H1 (cell line): ENCODE data around the gene OGFOD3. TPM values are rescaled to one million over a fixed set of nuclear protein-coding genes. Genes with fewer than 3 reads are reported as not detected.

Source experiments
- CTCF ChIA-PET: fragments of 300-600 bp; sonication (Branson Sonifier 250); formaldehyde crosslinking; loops from one replicate; lab custom pipeline; 2021; ENCODE audit not compliant: partially characterized antibody; lab: Charles Lee
- POLR2A ChIA-PET: fragments of 300-600 bp; sonication (Branson Sonifier 250); formaldehyde crosslinking; loops from one replicate; lab custom pipeline; 2021; ENCODE audit warnings: inconsistent platforms; ENCODE audit not compliant: partially characterized antibody; lab: Charles Lee
- DNase-seq, 2 experiments: peaks; one replicate each; pipeline versions ENCODE4 v3.0.0 to v3.0.0-alpha.2; 2010 to 2022; ENCODE audit warnings: low spot score in 2 of 2, low read depth in 1 of 2, mixed read lengths in 1 of 2
- FAIRE-seq: peaks from 2 replicates; lab custom pipeline; 2011; peaks lifted over from hg19 to GRCh38; lab: Jason Lieb, UNC
- H2AFZ ChIP-seq: 2 replicates; pipeline ENCODE4 v1.8.1; 2012; ENCODE audit warnings: low read length, inconsistent platforms
- H2AK5ac ChIP-seq: 2 replicates; pipeline ENCODE4 v1.6.1; 2013; ENCODE audit warnings: low read depth, low read length
- H2BK120ac ChIP-seq: replicated peaks from 2 replicates; pipeline ENCODE3; 2013; ENCODE audit warnings: low read depth, low read length, inconsistent platforms
- H2BK12ac ChIP-seq: 2 replicates; pipeline ENCODE4 v1.6.1; 2013; ENCODE audit warnings: low read depth, low read length
- H2BK15ac ChIP-seq: 2 replicates; pipeline ENCODE4 v1.6.1; 2013; ENCODE audit warnings: low read length
- H2BK20ac ChIP-seq: 2 replicates; pipeline ENCODE4 v1.6.1; 2013; ENCODE audit warnings: low read length
- H2BK5ac ChIP-seq: 2 replicates; pipeline ENCODE4 v1.6.1; 2013; ENCODE audit warnings: low read depth, low read length
- H3K14ac ChIP-seq: 2 replicates; pipeline ENCODE4 v1.6.1; 2013; ENCODE audit warnings: inconsistent platforms; ENCODE audit not compliant: insufficient read length
- H3K18ac ChIP-seq: 2 replicates; pipeline ENCODE4 v1.6.1; 2013; ENCODE audit warnings: low read length; ENCODE audit errors: extremely low read depth
- H3K23ac ChIP-seq: 2 replicates; pipeline ENCODE4 v1.6.1; 2013; ENCODE audit warnings: inconsistent platforms; ENCODE audit not compliant: insufficient read length
- H3K23me2 ChIP-seq: 2 replicates; pipeline ENCODE4 v1.6.1; 2013; ENCODE audit warnings: low read depth, low read length
- H3K27ac ChIP-seq: 2 replicates; pipeline ENCODE4 v1.6.1; 2011; ENCODE audit warnings: low read depth, low read length, inconsistent platforms
- H3K27me3 ChIP-seq, 4 experiments: replicated peaks in 1 of 4; 1 replicate in 1 of 4; 2 replicates in 3 of 4; pipeline versions ENCODE4 v1.6.1 to v1.8.1; 2011 to 2013; ENCODE audit warnings: low read length in 3 of 4, mild to moderate bottlenecking in 3 of 4, inconsistent platforms in 2 of 4, mixed read lengths in 2 of 4, moderate library complexity in 1 of 4; ENCODE audit not compliant: control insufficient read depth in 3 of 4, insufficient read depth in 3 of 4; ENCODE audit errors: extremely low read depth in 1 of 4
- H3K36me3 ChIP-seq, 4 experiments: 2 replicates each; pipeline versions ENCODE4 v1.6.1 to v1.8.1; 2011 to 2013; ENCODE audit warnings: mild to moderate bottlenecking in 4 of 4, low read length in 3 of 4, moderate library complexity in 2 of 4, control low read depth in 1 of 4, inconsistent platforms in 1 of 4; ENCODE audit not compliant: insufficient read depth in 4 of 4, control insufficient read depth in 2 of 4
- H3K4ac ChIP-seq: replicated peaks from 2 replicates; pipeline ENCODE3; 2013; ENCODE audit warnings: low read length, low read depth, mixed read lengths, inconsistent platforms; ENCODE audit not compliant: insufficient read length
- H3K4me1 ChIP-seq, 4 experiments: replicated peaks in 1 of 4; 1 replicate in 1 of 4; 2 replicates in 3 of 4; pipeline versions ENCODE4 v1.6.1 to v1.8.1; 2011 to 2013; ENCODE audit warnings: low read length in 3 of 4, inconsistent platforms in 2 of 4, mixed read lengths in 1 of 4; ENCODE audit not compliant: insufficient read depth in 4 of 4, control insufficient read depth in 3 of 4
- H3K4me2 ChIP-seq, 2 experiments: 2 replicates each; pipeline versions ENCODE4 v1.6.1 to v1.8.1; 2011 to 2013; ENCODE audit warnings: low read depth in 2 of 2, low read length in 2 of 2, control low read depth in 1 of 2, inconsistent platforms in 1 of 2, mild to moderate bottlenecking in 1 of 2; ENCODE audit not compliant: insufficient read depth in 1 of 2
- H3K4me3 ChIP-seq, 4 experiments: fragments of 200-600, 300-600 bp in 1 of 4; sonication (generic), shearing (Covaris generic), sonication (Bioruptor Twin) in 1 of 4; 2 replicates each; pipeline versions ENCODE4 v1.5.1 to v1.8.1; 2011 to 2016; ENCODE audit warnings: low read length in 4 of 4, low read depth in 3 of 4, control low read depth in 2 of 4, inconsistent platforms in 2 of 4, mild to moderate bottlenecking in 2 of 4, mixed read lengths in 1 of 4, moderate library complexity in 1 of 4; ENCODE audit not compliant: insufficient read depth in 2 of 4; ENCODE audit errors: extremely low read depth in 1 of 4
- H3K56ac ChIP-seq: replicated peaks from 2 replicates; pipeline ENCODE3; 2013; ENCODE audit warnings: low read depth, mild to moderate bottlenecking, mixed read lengths, low read length, inconsistent platforms; ENCODE audit not compliant: insufficient read length
- H3K79me1 ChIP-seq: 2 replicates; pipeline ENCODE4 v1.6.1; 2013; ENCODE audit warnings: low read depth, low read length, control low read depth
- H3K79me2 ChIP-seq, 2 experiments: 2 replicates each; pipeline versions ENCODE4 v1.6.1 to v1.8.1; 2012 to 2013; ENCODE audit warnings: low read length in 2 of 2, mild to moderate bottlenecking in 2 of 2, inconsistent platforms in 1 of 2; ENCODE audit not compliant: insufficient read depth in 2 of 2, control insufficient read depth in 1 of 2
- H3K9ac ChIP-seq, 4 experiments: replicated peaks in 1 of 4; 1 replicate in 1 of 4; 2 replicates in 3 of 4; pipeline versions ENCODE4 v1.6.1 to v1.8.1; 2011 to 2013; ENCODE audit warnings: low read depth in 3 of 4, low read length in 3 of 4, control low read depth in 2 of 4, mild to moderate bottlenecking in 2 of 4, moderate library complexity in 2 of 4, inconsistent platforms in 1 of 4; ENCODE audit errors: extremely low read depth in 1 of 4
- H3K9me3 ChIP-seq, 2 experiments: 2 replicates each; pipeline versions ENCODE4 v1.6.1 to v1.8.1; 2012 to 2013; ENCODE audit warnings: mild to moderate bottlenecking in 2 of 2, moderate library complexity in 2 of 2, control low read depth in 1 of 2, inconsistent platforms in 1 of 2, low read depth in 1 of 2, low read length in 1 of 2, mixed read lengths in 1 of 2; ENCODE audit not compliant: insufficient read depth in 2 of 2
- H4K20me1 ChIP-seq, 2 experiments: replicated peaks in 1 of 2; 2 replicates each; pipeline versions ENCODE3 to v1.8.1; 2011 to 2013; ENCODE audit warnings: inconsistent platforms in 2 of 2, low read length in 2 of 2, mild to moderate bottlenecking in 1 of 2; ENCODE audit not compliant: insufficient read depth in 2 of 2, control insufficient read depth in 1 of 2
- H4K5ac ChIP-seq: 2 replicates; pipeline ENCODE4 v1.6.1; 2013; ENCODE audit warnings: low read length, low read depth, mixed read lengths, inconsistent platforms; ENCODE audit not compliant: insufficient read length
- H4K8ac ChIP-seq: 2 replicates; pipeline ENCODE4 v1.8.0; 2013; ENCODE audit warnings: mild to moderate bottlenecking, moderate library complexity, low read length, inconsistent platforms; ENCODE audit not compliant: insufficient read depth; ENCODE audit errors: extremely low read depth
- H4K91ac ChIP-seq: replicated peaks from 2 replicates; pipeline ENCODE3; 2013; ENCODE audit warnings: low read length, mixed read lengths, inconsistent platforms; ENCODE audit not compliant: insufficient read length
- BCL11A ChIP-seq, 2 experiments: IDR thresholded peaks; one replicate each; pipeline ENCODE4 v1.6.1; 2011; ENCODE audit warnings: low read depth in 2 of 2, low read length in 2 of 2, mild to moderate bottlenecking in 2 of 2
- CTBP2 ChIP-seq: IDR thresholded peaks from 2 replicates; pipeline ENCODE4 v1.7.0; 2011; ENCODE audit warnings: borderline replicate concordance, mild to moderate bottlenecking, moderate library complexity, mixed read lengths, low read length; ENCODE audit not compliant: insufficient read depth, insufficient read length
- RFX5 ChIP-seq: IDR thresholded peaks from 2 replicates; pipeline ENCODE4 v1.6.1; 2011; ENCODE audit warnings: low read depth, low read length, improper control_type of control experiment, borderline replicate concordance
- SRF ChIP-seq: IDR thresholded peaks from 2 replicates; pipeline ENCODE4 v1.6.1; 2011; ENCODE audit warnings: mild to moderate bottlenecking, low read depth, low read length, moderate library complexity
- TBP ChIP-seq: IDR thresholded peaks from 2 replicates; pipeline ENCODE4 v1.6.1; 2011; ENCODE audit warnings: low read depth, low read length, improper control_type of control experiment
- TCF12 ChIP-seq: IDR thresholded peaks from 2 replicates; pipeline ENCODE4 v1.6.1; 2011; ENCODE audit warnings: low read depth, mild to moderate bottlenecking, low read length
- WGBS, 2 experiments: shearing (Covaris generic) in 1 of 2; methylation state at CpG; one replicate each; pipeline versions ENCODE4 v1.1.6 to v1.1.7; 2013 to 2015; ENCODE audit warnings: low lambda C conversion rate in 2 of 2, mixed read lengths in 2 of 2, inconsistent platforms in 1 of 2, low coverage in 1 of 2, missing lambda C conversion rate in 1 of 2; ENCODE audit not compliant: insufficient replicate concordance in 2 of 2, insufficient coverage in 1 of 2, insufficient read length in 1 of 2; ENCODE audit errors: extremely low coverage in 1 of 2, missing lambda C conversion rate in 1 of 2; 5-methylcytosine and 5-hydroxymethylcytosine counted together
- polyA plus RNA-seq, 7 experiments: library from polyadenylated mRNA; depleted of rRNA in 3 of 7; stranded (reverse) in 5 of 7; unstranded in 2 of 7; fragments of >200 nt in 5 of 7; fragments of 200-250 nt in 2 of 7; gene quantifications; 1 replicate in 5 of 7; 2 replicates in 1 of 7; 4 replicates in 1 of 7; pipeline versions ENCODE4 v1.2.1 to v1.2.3, GENCODE V29; 2011 to 2013; ENCODE audit warnings: missing spikeins in 2 of 7, mixed read lengths in 2 of 7
- total RNA-seq: library from RNA; stranded (reverse); fragmentation: NEBNext Ultra II Directional; extraction: Animal tissue kit (Norgen Biotek cat#: 25700); gene quantifications from 2 replicates; pipeline ENCODE4 v1.2.1, GENCODE V29; 2021

Gene OGFOD3
- total and polyA plus RNA-seq, 2 of the 8 experiments (the other 6 are each of a cell fraction or from before 2014, with no cell fraction given): 21.1 to 21.8 TPM

- DNase-seq: no peak
- H3K4me2 ChIP-seq: no peak overlapping the region
- no peak for TF ChIP-seq SRF
- TF ChIP-seq TBP: no peak
- no peak for TF ChIP-seq RFX5
- no peak for TF ChIP-seq TCF12
- TF ChIP-seq CTBP2: no peak
- TF ChIP-seq BCL11A (IDR thresholded peaks at IDR 0.05; ENCODE audit: low read depth in 2 of 2, low read length in 2 of 2): no peak
Observed at GRCh38 chr17:82433560-82434215, 15.3 kb upstream of the OGFOD3 start.

More at GRCh38 chr17:82433560-82434215, 15.3 kb upstream of the OGFOD3 start:
- no peaks in the 10 kb centered on the region for H3K9me3 ChIP-seq
- no peak overlapping the region for H3K23ac ChIP-seq
- H3K4me1 ChIP-seq: no peaks in the 10 kb centered on the region; a peak in 1 of 7 replicates
- no peak overlapping the region for H3K27ac ChIP-seq
- H3K36me3 ChIP-seq: peaks cover 0 to 9% (median 2%) of the 10 kb centered on the region in 4 experiments; a peak in 3 of 8 replicates
- no peak overlapping the region for H2BK12ac ChIP-seq
- H4K5ac ChIP-seq: no peak overlapping the region
- H3K4ac ChIP-seq: no peak overlapping the region
- H3K27me3 ChIP-seq: no peaks in the 10 kb centered on the region
- H2BK5ac ChIP-seq: no peak overlapping the region
- ChIA-PET CTCF (interaction anchor here (0.6 to 3.7 kb wide), 2 partner anchors 8 to 988 kb away, joined by 3 to 16 read pairs; no protein-coding TSS in a partner anchor), POLR2A (interaction anchor here (0.6 to 4.0 kb wide), 6 partner anchors 9 to 41 kb away, joined by 3 to 19 read pairs (median 4); no protein-coding TSS in a partner anchor)
- no peak overlapping the region for H3K56ac ChIP-seq
- no peaks in the 10 kb centered on the region for H3K79me1 ChIP-seq
- H3K9ac ChIP-seq: no peak overlapping the region
- H3K79me2 ChIP-seq: no peaks in the 10 kb centered on the region
- no peak overlapping the region for H2AK5ac ChIP-seq
- no peak overlapping the region for H2BK120ac ChIP-seq
- WGBS, 2 experiments: 93% methylated on average over 32 of the region's 32 CpGs; no CpG with 5 or more reads in 1 of the 2 experiments
- no peaks in the 10 kb centered on the region for H3K23me2 ChIP-seq
- no peak overlapping the region for H2AFZ ChIP-seq
- no peak overlapping the region for H2BK20ac ChIP-seq
- H3K4me3 ChIP-seq: no peak overlapping the region
- FAIRE-seq: no peak
- no peak overlapping the region for H2BK15ac ChIP-seq
- H4K20me1 ChIP-seq: peaks cover 0 to 5% of the 10 kb centered on the region in 2 experiments
- H3K18ac ChIP-seq: no peak overlapping the region
- no peak overlapping the region for H3K14ac ChIP-seq
- no peak overlapping the region; the same call in 1 of the 2 replicates for H4K8ac ChIP-seq
- H4K91ac ChIP-seq: no peak overlapping the region
